HG02973 (cell line): ENCODE results near the gene UTP11.
"Not testable (repeated sequence)": the region's sequence is repeated elsewhere in the genome, so short reads cannot be mapped to it uniquely, and the experiment has no call there.

Experiments used
- ATAC-seq: cut with Tn5 transposase; IDR thresholded peaks from one replicate; pipeline ENCODE4 v1.9.1; 2021; ENCODE audit warnings: moderate library complexity; ENCODE audit not compliant: unreplicated experiment

Gene UTP11

GRCh38 chr1:38012363-38013226 is at the start of gene UTP11:
Gene UTP11, plus strand, starts transcription at chr1:38012734. Its CDS starts 69 bp downstream, at chr1:38012803.
- peak; percentile 93 for ATAC-seq

- ATAC-seq, result not testable (repeated sequence)
Observed at GRCh38 chr1:37964106-37964505, 48.4 kb upstream of the UTP11 start.

GRCh38 chr1:37965301-37965700 is 47.2 kb upstream of the UTP11 start:
- ATAC-seq, result no peak

GRCh38 chr1:37973684-37974083 is 38.9 kb upstream of the UTP11 start:
- not testable (repeated sequence) for ATAC-seq

- no peak for ATAC-seq
Observed at GRCh38 chr1:37974567-37974966, 38.0 kb upstream of the UTP11 start.

GRCh38 chr1:37975083-37975482 is 37.5 kb upstream of the UTP11 start:
- ATAC-seq, result not testable (repeated sequence)

- ATAC-seq, result no peak
Observed at GRCh38 chr1:37978541-37978940, 34.0 kb upstream of the UTP11 start.

GRCh38 chr1:37983546-37983945 is 29.0 kb upstream of the UTP11 start:
- no peak for ATAC-seq

GRCh38 chr1:37987679-37988078 is 24.9 kb upstream of the UTP11 start:
- ATAC-seq, result no peak

GRCh38 chr1:37989361-37989930 is 23.1 kb upstream of the UTP11 start:
- ATAC-seq, result peak; percentile 6

- ATAC-seq, result no peak
Observed at GRCh38 chr1:37994886-37995566, 17.5 kb upstream of the UTP11 start.

GRCh38 chr1:37995751-37996345 is 16.7 kb upstream of the UTP11 start:
- ATAC-seq, result no peak

GRCh38 chr1:37997256-37998088 is 15.1 kb upstream of the UTP11 start:
- ATAC-seq, result no peak

GRCh38 chr1:37998089-37998808 is 14.3 kb upstream of the UTP11 start:
- no peak for ATAC-seq

- ATAC-seq, result no peak
Observed at GRCh38 chr1:37998913-37999429, 13.6 kb upstream of the UTP11 start.

- ATAC-seq, result no peak
Observed at GRCh38 chr1:37999430-38000232, 12.9 kb upstream of the UTP11 start.

GRCh38 chr1:38000233-38000528 is 12.4 kb upstream of the UTP11 start:
- no peak for ATAC-seq

GRCh38 chr1:38000529-38001455 is 11.7 kb upstream of the UTP11 start:
- ATAC-seq, result no peak
